OCI-LY3 (cell line): ENCODE results near the gene USP31.

ENCODE experiments used
- CTCF ChIP-seq: fragments of 200-600, 300-600 bp; sonication (generic); IDR thresholded peaks from 2 replicates; pipeline ENCODE4 v1.5.1; 2014; ENCODE audit warnings: antibody characterized with exemption, low read length, low read depth
- EZH2phosphoT487 ChIP-seq: fragments of 200-600 bp; shearing (Covaris generic); IDR thresholded peaks from 2 replicates; pipeline ENCODE4 v1.6.1; 2018; ENCODE audit warnings: antibody characterized with exemption, mixed run types, low read depth

DNA sequence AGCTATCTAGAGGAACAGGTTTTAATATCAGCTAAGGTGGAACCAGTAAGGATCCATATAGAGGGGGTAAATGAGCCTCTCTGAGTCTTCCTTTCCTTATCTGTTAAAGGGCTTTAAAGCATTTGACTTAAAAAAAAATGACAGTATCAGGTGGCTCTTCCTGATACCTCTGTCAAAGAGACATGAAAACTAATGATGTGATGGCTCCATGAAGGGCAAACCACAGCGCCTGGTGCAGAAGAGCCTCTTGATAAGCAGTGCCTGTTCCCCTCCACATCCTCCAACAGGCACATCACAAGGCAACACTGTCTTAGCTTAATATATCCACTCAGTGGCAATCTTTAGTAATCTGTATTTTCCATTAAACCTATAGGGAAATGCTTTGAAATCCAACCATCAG lies 68.9 kb downstream of the USP31 start:
- TF ChIP-seq CTCF, result no peak
- no peak for TF ChIP-seq EZH2phosphoT487
